ENCODE results near the gene PLCB4. TPM values are rescaled to one million over a fixed set of nuclear protein-coding genes. Genes with fewer than 3 reads are reported as not detected.

Gene PLCB4
- total RNA-seq, 1 donor from 2014 or later, result not detected

DNA sequence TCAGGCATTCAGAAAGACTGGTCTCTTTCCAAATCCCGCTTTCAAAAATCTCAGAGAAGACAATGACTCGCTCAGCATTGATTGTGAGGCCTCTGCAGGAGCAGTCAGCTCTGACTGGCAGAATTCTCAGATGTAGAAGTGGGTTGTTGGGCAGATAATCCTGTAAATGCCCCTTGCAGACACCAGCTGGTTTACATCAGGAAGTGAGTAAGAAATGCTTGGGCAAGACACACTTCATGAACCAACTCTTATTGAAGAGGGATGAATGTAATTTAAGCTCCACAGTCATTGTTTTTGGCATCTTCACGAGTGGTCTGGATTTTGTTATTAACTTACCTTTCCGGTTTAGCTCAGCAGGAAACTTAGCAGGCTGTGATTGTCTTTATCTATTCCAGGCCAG, 166.6 kb downstream of the PLCB4 start:
- H3K4me1 Mint-ChIP-seq (ENCODE audit: low read depth), result no peaks in the 10 kb centered on the region
- no peaks in the 10 kb centered on the region for H3K36me3 Mint-ChIP-seq (ENCODE audit: low read depth)
- no peaks in the 10 kb centered on the region for H3K9me3 Mint-ChIP-seq
- H3K27ac Mint-ChIP-seq, result no peak overlapping the region
- no peak overlapping the region for H3K4me3 Mint-ChIP-seq (ENCODE audit: low read depth)
- no peak for DNase-seq (ENCODE audit: low spot score)
- intact Hi-C loops (cut with micrococcal nuclease), result no loop called here
- H3K27me3 Mint-ChIP-seq (ENCODE audit: low read depth), result no peaks in the 10 kb centered on the region

DNA sequence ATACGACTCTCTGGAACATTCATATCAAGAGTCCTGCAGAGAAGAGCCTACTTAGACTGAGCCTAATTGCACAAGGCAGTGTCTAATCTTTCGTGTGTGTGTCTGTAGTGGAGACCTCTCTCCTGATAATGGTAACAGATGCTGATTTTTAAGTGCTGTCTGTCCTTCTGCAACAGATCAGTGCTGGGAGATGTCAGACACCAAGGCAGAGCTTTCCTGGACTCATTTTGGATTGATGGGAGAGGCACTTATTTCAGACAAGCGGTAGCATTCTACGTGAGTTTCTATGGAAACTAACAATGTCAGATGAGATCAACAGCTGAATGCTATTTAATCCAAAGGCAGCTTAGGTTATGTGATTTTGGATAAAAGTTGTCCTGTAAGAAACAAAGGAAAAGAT, 167.6 kb downstream of the PLCB4 start:
- Mint-ChIP-seq H3K36me3 (ENCODE audit: low read depth) (no peaks in the 10 kb centered on the region), H3K4me1 (ENCODE audit: low read depth) (no peaks in the 10 kb centered on the region), H3K4me3 (ENCODE audit: low read depth) (no peak overlapping the region), H3K27ac (no peak overlapping the region), H3K9me3 (no peaks in the 10 kb centered on the region), H3K27me3 (ENCODE audit: low read depth) (no peaks in the 10 kb centered on the region)
- no peak for DNase-seq (ENCODE audit: low spot score)
- intact Hi-C loops (cut with micrococcal nuclease), result no loop called here

DNA sequence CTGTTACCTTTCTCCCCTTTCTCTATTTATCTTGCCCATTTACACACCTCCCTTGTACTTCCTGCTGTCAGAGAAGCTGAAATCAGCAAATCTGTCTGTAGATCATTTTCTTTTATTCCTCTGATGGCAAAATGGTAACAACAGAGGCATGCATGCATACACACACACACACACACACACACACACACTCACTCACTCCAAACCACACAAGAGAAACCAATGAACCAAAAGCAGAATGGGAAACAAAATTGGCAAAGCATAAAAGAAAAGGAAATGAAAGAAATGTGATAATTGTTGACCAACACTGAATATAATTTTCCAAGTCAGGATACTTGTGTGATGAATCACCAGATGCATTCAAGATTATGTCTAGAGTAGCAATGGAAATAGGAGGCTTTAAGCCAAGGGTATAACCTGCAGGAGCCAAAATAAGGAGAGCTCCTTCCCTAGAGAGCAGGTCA, 172.4 kb downstream of the PLCB4 start:
- H3K4me3 Mint-ChIP-seq (ENCODE audit: low read depth), result no peak overlapping the region
- H3K27me3 Mint-ChIP-seq (ENCODE audit: low read depth), result no peaks in the 10 kb centered on the region
- intact Hi-C loops (cut with micrococcal nuclease), result no loop called here
- no peaks in the 10 kb centered on the region for H3K9me3 Mint-ChIP-seq
- no peak overlapping the region for H3K27ac Mint-ChIP-seq
- no peak for DNase-seq (ENCODE audit: low spot score)
- no peaks in the 10 kb centered on the region for H3K4me1 Mint-ChIP-seq (ENCODE audit: low read depth)
- no peaks in the 10 kb centered on the region for H3K36me3 Mint-ChIP-seq (ENCODE audit: low read depth)

DNA sequence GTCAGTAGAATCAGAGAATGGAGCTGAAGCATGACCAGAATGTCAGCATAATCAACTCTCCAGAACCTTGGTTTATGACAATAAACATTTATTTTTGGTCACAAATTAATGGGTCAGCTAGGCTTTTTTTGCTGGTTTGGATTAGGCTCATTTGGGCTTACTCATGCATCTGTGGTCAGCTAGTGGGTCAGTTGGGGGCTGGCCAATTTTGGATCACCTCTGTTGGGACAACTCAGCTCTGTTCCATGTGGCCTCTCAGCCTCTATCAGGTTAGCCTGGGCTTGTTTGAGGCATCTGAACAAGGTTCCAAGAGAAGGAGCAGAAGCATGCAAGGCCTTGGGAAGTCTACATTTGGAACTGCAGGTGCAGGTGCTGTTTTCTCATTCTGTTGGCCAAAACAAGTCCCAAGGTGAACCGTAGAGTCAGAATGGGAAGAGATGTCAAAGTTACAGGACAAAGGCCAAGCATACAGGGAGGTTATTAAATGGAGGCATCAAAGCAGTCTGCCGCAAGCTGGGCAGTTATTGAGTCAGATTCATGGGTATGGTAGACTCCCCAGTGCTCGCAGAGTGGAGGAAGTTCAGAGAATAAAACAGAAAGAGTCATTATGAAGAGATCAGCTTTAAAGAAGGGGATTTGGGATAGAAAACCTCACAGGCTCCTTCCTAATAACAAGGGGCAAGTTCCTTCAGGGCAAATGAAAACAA, 173.0 kb downstream of the PLCB4 start:
- Mint-ChIP-seq H3K36me3 (ENCODE audit: low read depth) (no peaks in the 10 kb centered on the region), H3K4me1 (ENCODE audit: low read depth) (no peaks in the 10 kb centered on the region), H3K4me3 (ENCODE audit: low read depth) (no peak overlapping the region), H3K9me3 (no peaks in the 10 kb centered on the region), H3K27ac (no peak overlapping the region), H3K27me3 (ENCODE audit: low read depth) (no peaks in the 10 kb centered on the region)
- intact Hi-C loops (cut with micrococcal nuclease), result no loop called here
- no peak for DNase-seq (ENCODE audit: low spot score)

DNA sequence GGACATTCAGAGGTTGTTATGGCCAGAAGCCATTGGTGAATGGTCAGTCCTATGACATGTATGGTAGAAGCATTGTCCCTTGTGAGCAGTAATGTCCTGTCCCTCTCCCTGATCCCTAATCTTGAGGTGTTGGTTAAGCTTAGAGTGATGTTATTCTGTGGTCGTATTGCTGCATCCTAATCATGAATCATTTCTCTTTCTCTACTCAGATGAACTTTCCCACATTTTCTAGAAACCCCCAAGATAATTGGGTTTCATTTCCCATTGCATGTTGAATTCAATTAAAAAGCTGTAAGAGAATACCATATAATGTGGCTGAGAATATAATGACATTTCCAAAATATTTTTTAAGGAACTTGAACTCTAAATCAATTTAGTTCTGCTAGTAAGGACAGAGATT, 175.1 kb downstream of the PLCB4 start:
- H3K36me3 Mint-ChIP-seq (ENCODE audit: low read depth), result no peaks in the 10 kb centered on the region
- H3K27ac Mint-ChIP-seq, result no peak overlapping the region
- no peaks in the 10 kb centered on the region for H3K4me1 Mint-ChIP-seq (ENCODE audit: low read depth)
- no peak overlapping the region for H3K4me3 Mint-ChIP-seq (ENCODE audit: low read depth)
- intact Hi-C loops (cut with micrococcal nuclease), result no loop called here
- H3K9me3 Mint-ChIP-seq, result no peaks in the 10 kb centered on the region
- DNase-seq (ENCODE audit: low spot score), result no peak
- H3K27me3 Mint-ChIP-seq (ENCODE audit: low read depth), result no peaks in the 10 kb centered on the region

DNA sequence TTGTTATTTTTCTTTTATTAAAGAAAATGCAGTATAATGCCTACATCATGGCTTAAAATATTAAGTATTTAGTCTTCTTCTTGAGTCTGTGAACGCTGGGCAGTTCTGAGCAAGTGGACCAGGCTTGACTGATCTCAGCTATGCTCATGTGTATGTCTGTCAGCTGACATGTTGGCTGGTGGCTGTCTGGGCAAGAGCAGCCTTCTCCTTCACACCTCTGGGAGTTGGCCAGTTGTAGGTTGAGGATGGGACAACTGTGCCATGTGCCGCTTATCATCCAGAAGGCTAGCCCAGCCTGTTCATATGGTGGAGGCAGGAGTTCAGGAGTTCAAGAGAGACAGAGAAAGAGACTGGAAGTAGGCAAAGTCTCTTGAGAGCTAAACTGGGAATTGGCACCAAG, 175.9 kb downstream of the PLCB4 start:
- H3K9me3 Mint-ChIP-seq, result no peaks in the 10 kb centered on the region
- H3K4me1 Mint-ChIP-seq (ENCODE audit: low read depth), result no peaks in the 10 kb centered on the region
- H3K4me3 Mint-ChIP-seq (ENCODE audit: low read depth), result no peak overlapping the region
- no peak for DNase-seq (ENCODE audit: low spot score)
- H3K36me3 Mint-ChIP-seq (ENCODE audit: low read depth), result no peaks in the 10 kb centered on the region
- no peak overlapping the region for H3K27ac Mint-ChIP-seq
- intact Hi-C loops (cut with micrococcal nuclease), result no loop called here
- no peaks in the 10 kb centered on the region for H3K27me3 Mint-ChIP-seq (ENCODE audit: low read depth)

DNA sequence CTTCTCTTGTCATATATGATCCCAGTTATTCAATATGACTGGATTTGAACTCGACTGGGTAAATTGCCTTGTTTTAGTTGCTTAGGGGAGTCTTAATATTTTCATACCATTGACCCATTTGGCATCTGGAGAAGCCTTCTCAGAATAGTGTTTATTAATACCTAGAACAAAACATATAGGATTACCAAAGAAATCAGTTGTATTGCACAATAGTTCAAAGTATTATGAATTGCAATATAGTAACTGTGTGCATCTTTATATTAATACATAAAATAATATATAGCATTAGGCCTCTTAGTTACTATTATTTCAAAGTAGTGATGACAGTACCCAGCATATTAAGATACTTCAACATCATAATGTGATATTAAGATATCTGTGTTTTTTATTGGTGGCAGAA, 177.8 kb downstream of the PLCB4 start:
- Mint-ChIP-seq H3K27ac (no peak overlapping the region), H3K4me1 (ENCODE audit: low read depth) (no peaks in the 10 kb centered on the region), H3K4me3 (ENCODE audit: low read depth) (no peak overlapping the region), H3K36me3 (ENCODE audit: low read depth) (no peaks in the 10 kb centered on the region), H3K9me3 (no peaks in the 10 kb centered on the region), H3K27me3 (ENCODE audit: low read depth) (no peaks in the 10 kb centered on the region)
- intact Hi-C loops (cut with micrococcal nuclease), result no loop called here
- no peak for DNase-seq (ENCODE audit: low spot score)

DNA sequence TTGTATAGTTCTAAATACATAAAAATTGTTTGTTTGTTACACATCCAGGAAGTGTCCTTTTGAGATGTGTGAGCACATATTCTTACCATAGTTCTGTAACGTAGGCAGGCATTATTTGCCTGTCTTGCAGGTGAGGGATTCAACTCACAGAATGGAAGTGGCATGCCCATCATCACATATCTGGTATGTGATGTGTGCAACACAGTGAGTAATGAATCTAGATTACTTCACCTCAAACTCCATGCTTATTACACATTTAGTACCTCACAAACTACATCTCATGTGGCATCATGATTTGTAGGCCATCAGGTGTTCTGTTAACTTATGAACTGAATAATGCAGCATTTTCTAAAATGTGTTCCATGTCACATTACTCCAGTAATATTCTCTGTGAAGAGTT, 181.6 kb downstream of the PLCB4 start:
- Mint-ChIP-seq H3K4me1 (ENCODE audit: low read depth) (no peaks in the 10 kb centered on the region), H3K9me3 (no peaks in the 10 kb centered on the region), H3K27me3 (ENCODE audit: low read depth) (no peaks in the 10 kb centered on the region), H3K27ac (no peak overlapping the region), H3K4me3 (ENCODE audit: low read depth) (no peak overlapping the region), H3K36me3 (ENCODE audit: low read depth) (no peaks in the 10 kb centered on the region)
- intact Hi-C loops (cut with micrococcal nuclease), result no loop called here
- no peak for DNase-seq (ENCODE audit: low spot score)

DNA sequence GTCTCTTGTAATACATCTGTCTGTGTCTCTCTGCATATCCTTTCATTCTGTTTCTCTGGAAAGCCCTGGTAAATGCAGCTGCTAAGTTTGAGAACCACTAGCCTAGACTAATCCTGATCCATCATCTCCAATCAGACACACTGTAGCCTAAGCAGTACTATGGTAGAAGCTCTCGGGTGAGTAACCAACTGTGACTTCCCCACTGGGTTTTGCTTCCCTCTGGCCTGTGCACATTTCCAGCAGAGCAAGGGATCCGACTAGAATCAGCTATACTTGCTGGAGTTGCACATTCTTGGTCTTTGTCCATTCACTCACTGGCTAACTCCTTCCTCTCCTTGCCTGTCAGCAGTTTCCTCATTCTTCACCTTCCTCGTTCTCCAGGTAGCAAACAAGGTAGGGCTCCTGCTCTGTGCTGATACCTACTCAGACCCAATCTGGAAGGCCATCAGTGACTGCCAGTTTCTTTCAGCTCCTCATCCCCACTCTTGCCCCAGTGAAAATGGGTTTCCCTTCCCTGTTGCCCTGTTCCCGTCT, 184.2 kb downstream of the PLCB4 start:
- no peak overlapping the region for H3K4me3 Mint-ChIP-seq (ENCODE audit: low read depth)
- no peaks in the 10 kb centered on the region for H3K9me3 Mint-ChIP-seq
- H3K4me1 Mint-ChIP-seq (ENCODE audit: low read depth), result no peaks in the 10 kb centered on the region
- no peak overlapping the region for H3K27ac Mint-ChIP-seq
- DNase-seq (ENCODE audit: low spot score), result no peak
- H3K36me3 Mint-ChIP-seq (ENCODE audit: low read depth), result no peaks in the 10 kb centered on the region
- H3K27me3 Mint-ChIP-seq (ENCODE audit: low read depth), result no peaks in the 10 kb centered on the region
- intact Hi-C loops (cut with micrococcal nuclease), result no loop called here

DNA sequence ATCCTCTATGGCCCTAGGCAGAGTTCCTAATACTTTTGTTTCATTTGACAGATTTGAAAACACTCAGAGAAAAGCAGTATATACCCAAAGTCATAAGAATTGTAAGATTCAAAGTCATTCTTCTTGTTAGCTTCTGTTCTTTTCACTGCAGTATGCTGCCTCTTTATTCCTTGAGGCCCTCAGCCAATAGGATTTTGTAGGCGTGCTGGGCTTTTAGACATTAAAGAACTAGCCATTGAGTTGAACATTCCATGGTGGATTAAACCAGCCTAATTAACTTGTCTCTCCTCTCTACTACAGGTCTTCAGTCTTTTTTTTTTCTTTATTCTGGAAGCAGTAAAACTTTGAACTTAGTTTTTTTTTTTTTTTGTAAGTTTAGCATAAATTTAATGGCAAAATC, 186.3 kb downstream of the PLCB4 start:
- Mint-ChIP-seq H3K36me3 (ENCODE audit: low read depth) (no peaks in the 10 kb centered on the region), H3K27me3 (ENCODE audit: low read depth) (no peaks in the 10 kb centered on the region), H3K4me3 (ENCODE audit: low read depth) (no peak overlapping the region), H3K9me3 (no peaks in the 10 kb centered on the region), H3K4me1 (ENCODE audit: low read depth) (no peaks in the 10 kb centered on the region), H3K27ac (no peak overlapping the region)
- no peak for DNase-seq (ENCODE audit: low spot score)
- intact Hi-C loops (cut with micrococcal nuclease), result no loop called here

DNA sequence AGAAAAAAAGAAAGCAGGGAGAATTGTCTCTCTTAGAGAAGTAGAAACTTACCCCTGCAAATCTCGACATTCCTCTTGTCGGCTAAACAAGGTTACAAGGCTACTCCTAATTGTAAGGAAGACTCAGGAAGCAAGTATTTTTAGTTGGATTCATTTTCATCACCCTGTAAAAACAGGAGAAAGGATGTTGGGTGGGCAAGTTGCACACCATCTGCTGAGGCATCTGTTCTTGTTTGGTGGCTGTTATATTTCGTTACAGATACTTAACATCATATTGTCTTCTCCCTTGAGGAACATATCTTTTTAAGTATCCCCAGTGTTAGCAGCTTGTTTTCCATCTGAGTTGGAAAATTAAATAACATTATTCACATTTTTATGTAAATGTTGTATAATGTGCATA, 187.5 kb downstream of the PLCB4 start:
- H3K36me3 Mint-ChIP-seq (ENCODE audit: low read depth), result no peaks in the 10 kb centered on the region
- no peak for DNase-seq (ENCODE audit: low spot score)
- intact Hi-C loops (cut with micrococcal nuclease), result no loop called here
- no peak overlapping the region for H3K4me3 Mint-ChIP-seq (ENCODE audit: low read depth)
- H3K27ac Mint-ChIP-seq, result no peak overlapping the region
- H3K9me3 Mint-ChIP-seq, result no peaks in the 10 kb centered on the region
- no peaks in the 10 kb centered on the region for H3K4me1 Mint-ChIP-seq (ENCODE audit: low read depth)
- H3K27me3 Mint-ChIP-seq (ENCODE audit: low read depth), result no peaks in the 10 kb centered on the region

DNA sequence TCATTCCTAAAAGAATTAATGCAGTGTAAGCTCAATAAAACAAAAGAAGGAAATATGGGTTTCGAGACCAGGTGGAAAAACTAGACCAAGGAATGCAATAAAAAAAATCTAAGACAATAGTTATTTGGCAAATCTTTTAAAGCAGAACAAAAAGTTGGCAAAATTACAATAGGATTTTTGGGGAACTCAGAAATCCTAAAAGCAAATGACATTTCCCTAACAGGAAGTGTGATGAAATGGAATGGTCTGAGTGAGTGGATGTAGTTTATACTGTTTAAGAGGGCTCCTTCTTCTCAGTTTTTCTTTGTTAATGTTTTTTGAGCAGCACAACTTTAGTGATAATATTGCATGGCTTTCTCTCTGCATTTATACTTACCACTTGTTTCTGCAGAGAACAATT, 190.0 kb downstream of the PLCB4 start:
- H3K27me3 Mint-ChIP-seq (ENCODE audit: low read depth), result no peaks in the 10 kb centered on the region
- H3K36me3 Mint-ChIP-seq (ENCODE audit: low read depth), result no peaks in the 10 kb centered on the region
- DNase-seq (ENCODE audit: low spot score), result no peak
- no peak overlapping the region for H3K4me3 Mint-ChIP-seq (ENCODE audit: low read depth)
- H3K4me1 Mint-ChIP-seq (ENCODE audit: low read depth), result no peaks in the 10 kb centered on the region
- no peaks in the 10 kb centered on the region for H3K9me3 Mint-ChIP-seq
- H3K27ac Mint-ChIP-seq, result no peak overlapping the region
- intact Hi-C loops (cut with micrococcal nuclease), result no loop called here

DNA sequence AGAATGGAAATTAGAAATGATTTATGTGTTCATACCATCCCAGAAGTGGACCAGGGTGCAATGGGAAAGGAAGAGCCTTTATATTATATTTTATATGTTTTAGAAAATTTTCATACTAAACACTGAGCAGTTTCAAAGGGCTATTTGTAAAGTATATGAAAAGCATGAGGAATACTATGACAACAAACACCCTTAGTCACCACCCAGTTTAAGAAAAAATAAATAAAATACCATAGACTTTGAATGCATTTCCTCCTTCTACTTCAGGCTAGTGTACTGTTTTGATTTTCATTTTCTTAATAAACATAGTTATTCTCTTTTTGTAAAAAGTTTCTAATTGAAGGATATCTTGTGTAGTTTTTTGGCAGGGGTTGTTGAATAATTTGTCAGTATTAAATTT, 191.1 kb downstream of the PLCB4 start:
- Mint-ChIP-seq H3K36me3 (ENCODE audit: low read depth) (no peaks in the 10 kb centered on the region), H3K27me3 (ENCODE audit: low read depth) (no peaks in the 10 kb centered on the region), H3K4me3 (ENCODE audit: low read depth) (no peak overlapping the region), H3K9me3 (no peaks in the 10 kb centered on the region), H3K27ac (no peak overlapping the region), H3K4me1 (ENCODE audit: low read depth) (no peaks in the 10 kb centered on the region)
- intact Hi-C loops (cut with micrococcal nuclease), result no loop called here
- no peak for DNase-seq (ENCODE audit: low spot score)

DNA sequence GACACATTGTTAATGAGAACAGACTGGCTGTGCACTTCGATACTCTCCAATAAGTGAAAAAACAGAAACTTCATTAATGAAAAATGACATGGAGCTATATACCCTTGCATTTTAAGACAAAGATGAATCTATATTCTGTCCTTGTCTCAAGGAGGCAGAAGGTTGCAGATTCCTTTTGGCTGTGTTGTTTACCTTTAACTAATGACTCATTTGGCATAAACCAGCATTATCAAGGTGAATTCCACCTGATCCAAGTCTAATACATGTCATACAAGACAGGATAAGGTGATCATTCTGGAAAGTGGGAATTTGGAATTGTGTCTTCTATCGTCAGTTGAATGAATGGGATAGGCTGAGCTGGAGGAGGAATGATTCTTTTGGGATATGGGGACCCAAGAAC, 192.9 kb downstream of the PLCB4 start:
- Mint-ChIP-seq H3K36me3 (ENCODE audit: low read depth) (no peaks in the 10 kb centered on the region), H3K27me3 (ENCODE audit: low read depth) (no peaks in the 10 kb centered on the region), H3K9me3 (no peaks in the 10 kb centered on the region), H3K4me1 (ENCODE audit: low read depth) (no peaks in the 10 kb centered on the region), H3K4me3 (ENCODE audit: low read depth) (no peak overlapping the region), H3K27ac (no peak overlapping the region)
- intact Hi-C loops (cut with micrococcal nuclease), result no loop called here
- no peak for DNase-seq (ENCODE audit: low spot score)

All from activated T-helper 2 cell treated with anti-CD3 and anti-CD28 coated beads, Interferon-gamma antibody, Interleukin-2, Interleukin-4, amounts not matched to agents 10 μg/mL and 5 μg/mL and 100 μg/mL, durations not matched to agents 14 hours and 24 hours and 36 hours (primary cell).